Neutrophil (primary cell): ENCODE measurements around the gene MOB3A.
"Not testable (repeated sequence)": the region's sequence is repeated elsewhere in the genome, so short reads cannot be mapped to it uniquely, and the experiment has no call there.

Experiments used
- H3K27ac ChIP-seq: fragments of 200-600 bp; sonication (generic); 2 replicates; pipeline ENCODE4 v1.5.1; 2016; ENCODE audit warnings: mild to moderate bottlenecking, moderate library complexity
- H3K27me3 ChIP-seq: fragments of 200-600 bp; sonication (generic); 2 replicates; pipeline ENCODE4 v1.6.0; 2016; ENCODE audit warnings: mild to moderate bottlenecking
- H3K36me3 ChIP-seq: fragments of 200-600 bp; sonication (generic); 2 replicates; pipeline ENCODE4 v1.5.1; 2017
- H3K4me1 ChIP-seq, 2 experiments: fragments of 200-600 bp in 1 of 2; sonication (generic) in 1 of 2; 1 replicate in 1 of 2; 2 replicates in 1 of 2; pipeline versions ENCODE4 v1.5.1 to v1.6.1; 2013 to 2016; ENCODE audit warnings: low read depth in 1 of 2, low read length in 1 of 2, mild to moderate bottlenecking in 1 of 2, moderate library complexity in 1 of 2; ENCODE audit not compliant: control insufficient read depth in 1 of 2, insufficient read depth in 1 of 2
- H3K4me3 ChIP-seq, 2 experiments: fragments of 200-600 bp in 1 of 2; sonication (generic) in 1 of 2; 1 replicate in 1 of 2; 2 replicates in 1 of 2; pipeline ENCODE4 v1.5.1; 2013 to 2016; ENCODE audit warnings: low read depth in 1 of 2, low read length in 1 of 2, mild to moderate bottlenecking in 1 of 2, moderate library complexity in 1 of 2
- H3K9me3 ChIP-seq: fragments of 200-600 bp; sonication (generic); 2 replicates; pipeline ENCODE4 v1.5.1; 2016
- CTCF ChIP-seq: fragments of 200-600 bp; sonication (generic); IDR thresholded peaks from 2 replicates; pipeline ENCODE4 v1.5.1; 2016; ENCODE audit warnings: antibody characterized with exemption

MOB3A gene

GRCh38 chr19:2099937-2100718, 4.0 kb upstream of the MOB3A start:
- Histone ChIP-seq H3K4me1 (peaks cover 15 to 20% of the 10 kb centered on the region in 2 experiments), H3K4me3 (no peak overlapping the region), H3K36me3 (peaks cover 40% of the 10 kb centered on the region), H3K27ac (no peak overlapping the region), H3K9me3 (no peaks in the 10 kb centered on the region), H3K27me3 (no peaks in the 10 kb centered on the region)
- TF ChIP-seq CTCF: no peak

DNA sequence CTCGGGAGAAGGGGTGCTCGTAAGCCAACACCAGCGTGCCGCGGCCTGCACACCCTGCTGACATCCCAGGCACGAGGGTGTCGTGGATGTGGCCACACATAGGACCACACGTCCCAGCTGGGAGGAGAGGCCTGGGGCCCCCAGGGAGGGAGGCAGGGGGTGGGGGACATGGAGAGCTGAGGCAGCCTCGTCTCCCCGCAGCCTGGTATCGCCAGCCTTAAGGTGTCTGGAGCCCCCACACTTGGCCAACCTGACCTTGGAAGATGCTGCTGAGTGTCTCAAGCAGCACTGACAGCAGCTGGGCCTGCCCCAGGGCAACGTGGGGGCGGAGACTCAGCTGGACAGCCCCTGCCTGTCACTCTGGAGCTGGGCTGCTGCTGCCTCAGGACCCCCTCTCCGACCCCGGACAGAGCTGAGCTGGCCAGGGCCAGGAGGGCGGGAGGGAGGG, 3.0 kb upstream of the MOB3A start:
- H3K9me3 ChIP-seq: no peaks in the 10 kb centered on the region
- H3K27ac ChIP-seq: no peak overlapping the region
- no peak overlapping the region for H3K4me3 ChIP-seq
- peaks cover 25 to 30% of the 10 kb centered on the region in 2 experiments for H3K4me1 ChIP-seq
- no peak for TF ChIP-seq CTCF
- no peaks in the 10 kb centered on the region for H3K27me3 ChIP-seq
- H3K36me3 ChIP-seq: peaks cover 38% of the 10 kb centered on the region

GRCh38 chr19:2097886-2098327, 1.8 kb upstream of the MOB3A start:
- Histone ChIP-seq H3K27me3 (no peaks in the 10 kb centered on the region), H3K36me3 (peaks cover 40% of the 10 kb centered on the region), H3K27ac (peak overlapping the region; percentile 100), H3K4me1 (peaks cover 36 to 40% of the 10 kb centered on the region in 2 experiments), H3K9me3 (no peaks in the 10 kb centered on the region), H3K4me3 (no peak overlapping the region)
- no peak for TF ChIP-seq CTCF

DNA sequence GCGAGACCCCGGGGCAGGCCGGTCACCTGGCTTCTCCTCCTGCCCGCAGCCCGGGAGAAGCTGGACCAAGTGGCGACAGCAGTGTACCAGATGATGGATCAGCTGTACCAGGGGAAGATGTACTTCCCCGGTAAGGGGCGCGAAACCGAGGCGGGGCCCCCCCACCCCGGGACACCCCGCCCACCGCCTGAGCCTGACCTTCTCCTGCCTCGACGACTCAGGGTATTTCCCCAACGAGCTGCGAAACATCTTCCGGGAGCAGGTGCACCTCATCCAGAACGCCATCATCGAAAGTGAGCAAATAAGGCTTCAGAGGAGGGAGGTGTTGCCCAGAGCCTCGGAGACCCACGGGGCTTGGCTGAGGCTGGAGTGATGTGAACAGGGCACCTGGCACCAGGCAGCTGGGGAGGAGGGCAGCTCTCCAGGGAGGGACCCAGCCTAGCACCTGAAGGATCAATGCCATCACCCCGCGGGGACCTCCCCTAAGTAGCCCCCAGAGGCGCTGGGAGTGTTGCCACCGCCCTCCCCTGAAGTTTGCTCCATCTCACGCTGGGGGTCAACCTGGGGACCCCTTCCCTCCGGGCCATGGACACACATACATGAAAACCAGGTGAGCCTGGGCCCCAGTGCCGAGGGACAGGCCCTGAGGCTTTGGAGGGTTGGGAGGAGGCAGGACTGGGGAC, 1.2 kb upstream of the MOB3A start:
- no peak for TF ChIP-seq CTCF

DNA sequence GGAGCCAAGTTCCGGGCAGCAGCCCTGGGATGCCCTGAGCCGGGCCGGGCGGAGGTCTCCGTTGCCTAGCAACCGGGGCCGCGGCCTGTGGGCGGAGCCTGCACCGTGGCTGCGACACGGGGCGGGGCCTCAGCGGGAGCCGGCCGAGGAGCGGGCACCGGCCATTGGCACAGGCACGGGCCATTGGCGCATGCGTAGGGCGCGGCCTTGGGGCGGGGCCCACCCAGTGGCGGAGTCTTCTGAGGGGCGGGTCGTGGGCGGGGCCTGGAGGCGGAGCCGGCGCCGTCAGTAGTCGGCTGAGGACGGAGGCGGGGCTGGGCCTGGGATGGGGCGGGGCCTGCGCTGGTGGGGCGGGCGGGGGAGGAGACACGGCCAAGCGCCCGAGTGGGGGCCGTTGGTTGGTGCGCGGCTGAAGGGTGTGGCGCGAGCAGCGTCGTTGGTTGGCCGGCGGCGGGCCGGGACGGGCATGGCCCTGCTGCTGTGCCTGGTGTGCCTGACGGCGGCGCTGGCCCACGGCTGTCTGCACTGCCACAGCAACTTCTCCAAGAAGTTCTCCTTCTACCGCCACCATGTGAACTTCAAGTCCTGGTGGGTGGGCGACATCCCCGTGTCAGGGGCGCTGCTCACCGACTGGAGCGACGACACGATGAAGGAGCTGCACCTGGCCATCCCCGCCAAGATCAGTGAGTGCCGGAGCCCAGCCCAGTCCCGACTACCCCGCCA, 515 bp upstream of the MOB3A start, which contains the start of gene IZUMO4:
Gene IZUMO4, plus strand, starts transcription at position 436 of the 723 bp plus-strand sequence. Its CDS starts 31 bp downstream, at position 467.
- Histone ChIP-seq H3K36me3 (peaks cover 32% of the 10 kb centered on the region), H3K27ac (peak within 1 kb of the TSS; percentile 100), H3K27me3 (no peaks in the 10 kb centered on the region), H3K4me1 (peaks cover 48 to 51% of the 10 kb centered on the region in 2 experiments), H3K4me3 (peak within 1 kb of the TSS; percentile 92 to 98), H3K9me3 (no peaks in the 10 kb centered on the region)
- TF ChIP-seq CTCF: peak; percentile 98

More for the DNA sequence above, 1.2 kb upstream of the MOB3A start:
- H3K4me1 ChIP-seq: peaks cover 41 to 45% of the 10 kb centered on the region in 2 experiments
- peak overlapping the region; percentile 100 for H3K27ac ChIP-seq
- H3K27me3 ChIP-seq: no peaks in the 10 kb centered on the region
- peak overlapping the region; percentile 62 to 98 for H3K4me3 ChIP-seq
- H3K36me3 ChIP-seq: peaks cover 39% of the 10 kb centered on the region
- no peaks in the 10 kb centered on the region for H3K9me3 ChIP-seq

DNA sequence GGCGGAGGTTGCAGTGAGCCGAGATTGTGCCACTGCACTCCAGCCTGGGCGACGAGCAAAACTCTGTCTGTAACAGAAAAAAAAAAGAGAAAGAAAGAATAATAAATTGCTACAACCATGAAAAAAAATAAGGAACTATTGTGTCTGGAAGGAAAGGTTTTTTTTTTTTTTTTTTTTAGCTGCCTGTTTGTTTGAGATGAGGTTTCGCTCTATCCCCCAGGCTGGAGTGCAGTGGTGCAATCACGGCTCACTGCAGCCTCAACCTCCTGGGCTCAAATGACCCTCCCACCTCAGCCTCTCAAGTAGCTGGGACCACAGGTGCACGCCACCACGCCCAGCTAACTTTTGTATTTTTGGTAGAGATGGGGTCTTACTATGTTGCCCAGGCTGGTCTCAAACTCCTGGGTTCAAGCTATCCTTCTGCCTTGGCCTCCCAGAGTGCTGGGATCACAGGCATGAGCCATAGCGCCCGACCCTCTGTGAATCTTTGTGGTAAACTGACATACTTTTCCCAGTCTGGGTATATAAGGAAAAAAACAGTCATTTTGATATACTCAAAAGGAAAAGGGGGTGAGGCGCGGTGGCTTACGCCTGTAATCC, 4.1 kb downstream of the MOB3A start:
- Histone ChIP-seq H3K4me3 (peak overlapping the region; percentile 92 to 98), H3K36me3 (peaks cover 13% of the 10 kb centered on the region), H3K4me1 (peaks cover 85 to 87% of the 10 kb centered on the region in 2 experiments), H3K27ac (peak overlapping the region; percentile 100)
- H3K27me3 ChIP-seq, H3K9me3 ChIP-seq: not testable (repeated sequence)
